Dermis microvascular lymphatic vessel endothelial cell (primary cell): ENCODE data around the gene PLCB1. TPM values are rescaled to one million over a fixed set of nuclear protein-coding genes. Genes with fewer than 3 reads are reported as not detected.
A peak's percentile ranks its signal among the peaks of the same experiment; 100 is the strongest.

Experiments used
- DNase-seq, 2 donors: peaks; one replicate each; pipeline versions ENCODE4 v3.0.0 to v3.0.0-alpha.2; 2010; ENCODE audit warnings: low read depth in 2 of 2
- total RNA-seq: library from RNA; depleted of rRNA; stranded (reverse); fragments of >200 nt; gene quantifications from 2 replicates; pipeline ENCODE4 v1.2.1, GENCODE V29; 2014

Gene PLCB1
- total RNA-seq, 1 donor from 2014 or later: 13.1 TPM

GRCh38 chr20:8212286-8212685, 80.2 kb downstream of the PLCB1 start:
- peak in 1 of 2 donors; percentile 39 for DNase-seq

GRCh38 chr20:8213270-8213669, 81.2 kb downstream of the PLCB1 start:
- no peak for DNase-seq

GRCh38 chr20:8213831-8214587, 81.9 kb downstream of the PLCB1 start:
- peak; percentile 20 to 44 for DNase-seq

GRCh38 chr20:8215361-8215781, 83.3 kb downstream of the PLCB1 start:
- DNase-seq: peak in 1 of 2 donors; percentile 47

- no peak for DNase-seq
These were observed 84.5 kb downstream of the PLCB1 start for GRCh38 chr20:8216375-8217200.

- DNase-seq: no peak
These were observed 86.8 kb downstream of the PLCB1 start for GRCh38 chr20:8218861-8219260.

- DNase-seq: no peak
These were observed 87.3 kb downstream of the PLCB1 start for GRCh38 chr20:8219403-8219802.

GRCh38 chr20:8220716-8221115, 88.7 kb downstream of the PLCB1 start:
- DNase-seq: no peak

- DNase-seq: no peak
These were observed 89.9 kb downstream of the PLCB1 start for GRCh38 chr20:8221887-8222419.

- DNase-seq: peak in 1 of 2 donors; percentile 46
These were observed 91.2 kb downstream of the PLCB1 start for GRCh38 chr20:8223091-8223870.

GRCh38 chr20:8225658-8226057, 93.6 kb downstream of the PLCB1 start:
- no peak for DNase-seq

- no peak for DNase-seq
These were observed 94.0 kb downstream of the PLCB1 start for GRCh38 chr20:8226106-8226505.

- DNase-seq: no peak
These were observed 95.2 kb downstream of the PLCB1 start for GRCh38 chr20:8227293-8227692.

- no peak for DNase-seq
These were observed 96.2 kb downstream of the PLCB1 start for GRCh38 chr20:8228315-8228714.

- DNase-seq: no peak
These were observed 97.0 kb downstream of the PLCB1 start for GRCh38 chr20:8229090-8229489.

GRCh38 chr20:8231038-8231437, 99.0 kb downstream of the PLCB1 start:
- DNase-seq: no peak

GRCh38 chr20:8232332-8232731, 100.3 kb downstream of the PLCB1 start:
- DNase-seq: no peak

- DNase-seq: no peak
These were observed 102.5 kb downstream of the PLCB1 start for GRCh38 chr20:8234580-8234979.

GRCh38 chr20:8242066-8242465, 110.0 kb downstream of the PLCB1 start:
- DNase-seq: no peak

- peak in 1 of 2 donors; percentile 7 for DNase-seq
These were observed 111.0 kb downstream of the PLCB1 start for GRCh38 chr20:8242827-8243724.

GRCh38 chr20:8244637-8245036, 112.6 kb downstream of the PLCB1 start:
- peak; percentile 87 to 90 for DNase-seq
